HG03378 (cell line): ENCODE results near the gene ZHX3.
A peak's percentile ranks its signal among the peaks of the same experiment; 100 is the strongest.
"Not testable (repeated sequence)": the region's sequence is repeated elsewhere in the genome, so short reads cannot be mapped to it uniquely, and the experiment has no call there.

ENCODE experiments used
- ATAC-seq: cut with Tn5 transposase; IDR thresholded peaks from one replicate; pipeline ENCODE4 v1.9.1; 2021; ENCODE audit warnings: mild to moderate bottlenecking, moderate library complexity; ENCODE audit not compliant: unreplicated experiment

Gene ZHX3

GRCh38 chr20:41138475-41139226 is 178.9 kb downstream of the ZHX3 start:
- no peak for ATAC-seq

GRCh38 chr20:41137614-41138474 is 179.7 kb downstream of the ZHX3 start:
- no peak for ATAC-seq

- ATAC-seq: peak; percentile 18
These were observed 180.6 kb downstream of the ZHX3 start, which contains the start of gene PLCG1 for GRCh38 chr20:41136680-41137613. PLCG1 (plus strand) TSS chr20:41137543; CDS start chr20:41137642, 99 bp downstream.

GRCh38 chr20:41135888-41136679 is 181.4 kb downstream of the ZHX3 start:
- no peak for ATAC-seq

GRCh38 chr20:41135187-41135887 is 182.2 kb downstream of the ZHX3 start:
- no peak for ATAC-seq

GRCh38 chr20:41134362-41135186 is 183.0 kb downstream of the ZHX3 start:
- ATAC-seq: no peak

GRCh38 chr20:41133709-41134361 is 183.7 kb downstream of the ZHX3 start:
- peak; percentile 72 for ATAC-seq

GRCh38 chr20:41132388-41132775 is 185.1 kb downstream of the ZHX3 start:
- not testable (repeated sequence) for ATAC-seq

- no peak for ATAC-seq
These were observed 185.7 kb downstream of the ZHX3 start for GRCh38 chr20:41131594-41132387.
